HepG2 (cell line): Measurements from ENCODE around the gene TBL3. TPM values are rescaled to one million over a fixed set of nuclear protein-coding genes. Genes with fewer than 3 reads are reported as not detected.

Experiments used
- ELF1 ChIP-seq: sonication (generic); formaldehyde crosslinking; IDR thresholded peaks from 2 replicates; pipeline ENCODE4 v1.4.0; 2020; ENCODE audit warnings: missing genetic modification reagents
- FOXK2 ChIP-seq: fragments of 450-650 bp; IDR thresholded peaks from 2 replicates; pipeline ENCODE4 v1.6.1; 2016
- GTF3A ChIP-seq: sonication (generic); formaldehyde crosslinking; conservative IDR thresholded peaks from 2 replicates; pipeline ENCODE4 v1.4.0; 2020; ENCODE audit warnings: mild to moderate bottlenecking, missing genetic modification reagents
- HNRNPL ChIP-seq: fragments of 200-400 bp; formaldehyde crosslinking; IDR thresholded peaks from 2 replicates; pipeline ENCODE4 v1.6.1; 2017; ENCODE audit warnings: mild to moderate bottlenecking, low read depth, low read length
- HNRNPUL1 ChIP-seq: fragments of 200-400 bp; formaldehyde crosslinking; IDR thresholded peaks from 2 replicates; pipeline ENCODE4 v1.6.1; 2017; ENCODE audit warnings: low read depth, mild to moderate bottlenecking, low read length, moderate library complexity
- KDM5B ChIP-seq: sonication (generic); formaldehyde crosslinking; IDR thresholded peaks from 2 replicates; pipeline ENCODE4 v1.4.0; 2020; ENCODE audit warnings: missing genetic modification reagents, mild to moderate bottlenecking, borderline replicate concordance
- KLF11 ChIP-seq: IDR thresholded peaks from 2 replicates; pipeline ENCODE4 v1.6.1; 2016; ENCODE audit warnings: missing compliant biosample characterization
- KLF16 ChIP-seq, 2 experiments: sonication (generic) in 1 of 2; formaldehyde crosslinking in 1 of 2; IDR thresholded peaks; 2 replicates each; pipeline versions ENCODE4 v1.6.1 to v1.8.0; 2016 to 2023; ENCODE audit warnings: missing genetic modification reagents in 2 of 2, missing compliant biosample characterization in 1 of 2
- MIER2 ChIP-seq: IDR thresholded peaks from 2 replicates; pipeline ENCODE4 v1.6.1; 2016; ENCODE audit warnings: missing biosample characterization, missing genetic modification reagents
- MYC ChIP-seq: sonication (generic); formaldehyde crosslinking; IDR thresholded peaks from 2 replicates; pipeline ENCODE4 v1.9.0; 2021; ENCODE audit warnings: missing genetic modification reagents, borderline replicate concordance
- POGK ChIP-seq: sonication (generic); formaldehyde crosslinking; conservative IDR thresholded peaks from 2 replicates; pipeline ENCODE4 v1.8.0; 2022; ENCODE audit warnings: mild to moderate bottlenecking, moderate library complexity, missing genetic modification reagents
- RBFOX2 ChIP-seq: fragments of 200-400 bp; formaldehyde crosslinking; IDR thresholded peaks from 2 replicates; pipeline ENCODE4 v1.6.1; 2017; ENCODE audit warnings: low read depth, mild to moderate bottlenecking, low read length
- RNF2 ChIP-seq: fragments of 450-650 bp; conservative IDR thresholded peaks from 2 replicates; pipeline ENCODE4 v1.6.1; 2016; ENCODE audit warnings: low read depth
- SALL1 ChIP-seq: sonication (generic); formaldehyde crosslinking; IDR thresholded peaks from 2 replicates; pipeline ENCODE4 v1.8.0; 2022; ENCODE audit warnings: mild to moderate bottlenecking, missing genetic modification reagents
- ZNF251 ChIP-seq: sonication (generic); formaldehyde crosslinking; IDR thresholded peaks from 2 replicates; pipeline ENCODE4 v1.9.0; 2021; ENCODE audit warnings: mild to moderate bottlenecking, missing genetic modification reagents
- ZNF550 ChIP-seq: sonication (generic); formaldehyde crosslinking; IDR thresholded peaks from 2 replicates; pipeline ENCODE4 v1.4.0; 2020; ENCODE audit warnings: mild to moderate bottlenecking, missing genetic modification reagents, borderline replicate concordance
- ZNF589 ChIP-seq: sonication (generic); formaldehyde crosslinking; conservative IDR thresholded peaks from 2 replicates; pipeline ENCODE4 v1.8.0; 2022; ENCODE audit warnings: mild to moderate bottlenecking, moderate library complexity, missing genetic modification reagents
- ZNF792 ChIP-seq: IDR thresholded peaks from 2 replicates; pipeline ENCODE4 v1.6.1; 2016
- ZNF800 ChIP-seq: sonication (generic); formaldehyde crosslinking; IDR thresholded peaks from 2 replicates; pipeline ENCODE4 v1.4.0; 2020; ENCODE audit warnings: missing genetic modification reagents
- ZSCAN9 ChIP-seq: IDR thresholded peaks from 2 replicates; pipeline ENCODE4 v1.6.1; 2016; ENCODE audit warnings: borderline replicate concordance
- polyA plus RNA-seq, 8 experiments: library from polyadenylated mRNA; depleted of rRNA in 3 of 8; stranded (reverse) in 7 of 8; unstranded in 1 of 8; fragments of >200 nt; fragmentation: Illumina TruSeq in 4 of 8; extraction: Trizol in 4 of 8; gene quantifications; 2 replicates each; pipeline versions ENCODE4 v1.2.1 to v1.2.3, GENCODE V29; 2011 to 2016; ENCODE audit warnings: low read depth in 4 of 8, missing spikeins in 1 of 8, mixed read lengths in 1 of 8; ENCODE audit not compliant: insufficient read depth in 1 of 8
- total RNA-seq, 5 experiments: library from RNA; depleted of rRNA; stranded (reverse); fragments of >200 nt; fragmentation: Illumina TruSeq; extraction: Trizol; gene quantifications; 2 replicates each; pipeline ENCODE4 v1.2.3, GENCODE V29; 2016; ENCODE audit warnings: low read depth in 1 of 5
- TF ChIP-seq, protein P1 (sequence below): IDR thresholded peaks from 2 replicates; pipeline ENCODE4 v1.6.1; 2016; ENCODE audit warnings: mild to moderate bottlenecking, missing biosample characterization, missing genetic modification reagents
- TF ChIP-seq, protein P2 (sequence below): sonication (generic); formaldehyde crosslinking; IDR thresholded peaks from 2 replicates; pipeline ENCODE4 v1.5.1; 2020; ENCODE audit warnings: missing genetic modification reagents, mild to moderate bottlenecking, borderline replicate concordance
- TF ChIP-seq, protein P3 (sequence below): sonication (generic); formaldehyde crosslinking; IDR thresholded peaks from 2 replicates; pipeline ENCODE4 v1.8.0; 2023; ENCODE audit warnings: mild to moderate bottlenecking, missing genetic modification reagents

Gene TBL3
- total and polyA plus RNA-seq, 2 of the 13 experiments (the other 11 are each of a cell fraction or from before 2014, with no cell fraction given) = 16.8 to 38.0 TPM

DNA sequence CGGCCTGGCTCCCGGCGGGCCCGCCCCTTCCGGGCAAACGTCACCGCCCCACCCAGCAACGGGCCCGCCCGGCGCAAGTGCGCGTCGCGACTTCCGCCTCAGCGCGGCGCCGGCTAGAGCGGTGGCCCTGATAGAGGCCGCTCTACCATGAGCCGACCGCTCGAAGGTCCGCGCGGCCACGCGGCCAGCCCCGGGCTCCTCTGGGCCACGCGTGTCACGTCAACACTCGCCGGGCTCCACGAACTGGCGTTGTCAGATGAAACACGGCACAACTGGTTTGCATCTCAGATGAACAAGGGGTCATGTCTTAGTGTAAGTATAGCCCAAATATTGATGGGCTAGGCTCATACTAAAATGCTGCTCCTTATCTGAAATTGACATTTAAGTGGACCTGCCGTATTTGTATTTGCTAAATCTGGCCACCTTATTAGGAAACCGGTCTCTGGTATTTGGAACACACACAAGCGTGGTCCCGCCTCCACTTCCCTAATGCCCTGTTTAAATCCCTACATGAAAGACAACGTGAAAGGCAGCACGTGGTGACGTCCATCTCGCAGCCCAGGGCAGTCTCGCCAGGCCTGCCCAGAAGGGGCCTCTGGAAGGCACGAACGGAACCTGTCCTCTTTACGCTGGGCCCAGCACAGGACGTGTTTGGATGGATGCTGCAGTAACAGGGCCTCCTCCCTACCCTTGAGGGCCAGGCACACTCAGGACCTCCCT, 38.1 kb downstream of the TBL3 start, which contains the start of gene ZNF598 (continued):
- TF ChIP-seq POGK (CRISPR knock-in tag) (peak; percentile 70), HNRNPUL1 (no peak), RNF2 (peak; percentile 74), HNRNPL (no peak), SALL1 (CRISPR knock-in tag) (peak; percentile 66), FOXK2 (no peak), GTF3A (CRISPR knock-in tag) (no peak), ZNF800 (no peak), KLF16 (CRISPR knock-in tag; IDR thresholded peaks at IDR 0.05) (no peak; a peak in 1 of 4 replicates), ZNF550 (CRISPR knock-in tag) (peak; percentile 53; the same call in 1 of the 2 replicates), MYC (CRISPR knock-in tag) (peak; percentile 98), ZNF251 (CRISPR knock-in tag) (no peak), KLF11 (CRISPR knock-in tag) (no peak), MIER2 (no peak), ZNF792 (CRISPR knock-in tag) (0 out of 2 replicates have a peak, but pooled peaks have one; percentile 36), ELF1 (peak; percentile 81), KDM5B (peak; percentile 83; the same call in 1 of the 2 replicates), ZSCAN9 (CRISPR knock-in tag) (peak; percentile 39; the same call in 1 of the 2 replicates), RBFOX2 (peak; percentile 92), ZNF589 (peak; percentile 79; the same call in 1 of the 2 replicates)
- TF ChIP-seq, protein P1, sequence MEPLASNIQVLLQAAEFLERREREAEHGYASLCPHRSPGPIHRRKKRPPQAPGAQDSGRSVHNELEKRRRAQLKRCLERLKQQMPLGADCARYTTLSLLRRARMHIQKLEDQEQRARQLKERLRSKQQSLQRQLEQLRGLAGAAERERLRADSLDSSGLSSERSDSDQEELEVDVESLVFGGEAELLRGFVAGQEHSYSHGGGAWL = peak; percentile 80; the same call in 1 of the 2 replicates
- TF ChIP-seq, protein P2, sequence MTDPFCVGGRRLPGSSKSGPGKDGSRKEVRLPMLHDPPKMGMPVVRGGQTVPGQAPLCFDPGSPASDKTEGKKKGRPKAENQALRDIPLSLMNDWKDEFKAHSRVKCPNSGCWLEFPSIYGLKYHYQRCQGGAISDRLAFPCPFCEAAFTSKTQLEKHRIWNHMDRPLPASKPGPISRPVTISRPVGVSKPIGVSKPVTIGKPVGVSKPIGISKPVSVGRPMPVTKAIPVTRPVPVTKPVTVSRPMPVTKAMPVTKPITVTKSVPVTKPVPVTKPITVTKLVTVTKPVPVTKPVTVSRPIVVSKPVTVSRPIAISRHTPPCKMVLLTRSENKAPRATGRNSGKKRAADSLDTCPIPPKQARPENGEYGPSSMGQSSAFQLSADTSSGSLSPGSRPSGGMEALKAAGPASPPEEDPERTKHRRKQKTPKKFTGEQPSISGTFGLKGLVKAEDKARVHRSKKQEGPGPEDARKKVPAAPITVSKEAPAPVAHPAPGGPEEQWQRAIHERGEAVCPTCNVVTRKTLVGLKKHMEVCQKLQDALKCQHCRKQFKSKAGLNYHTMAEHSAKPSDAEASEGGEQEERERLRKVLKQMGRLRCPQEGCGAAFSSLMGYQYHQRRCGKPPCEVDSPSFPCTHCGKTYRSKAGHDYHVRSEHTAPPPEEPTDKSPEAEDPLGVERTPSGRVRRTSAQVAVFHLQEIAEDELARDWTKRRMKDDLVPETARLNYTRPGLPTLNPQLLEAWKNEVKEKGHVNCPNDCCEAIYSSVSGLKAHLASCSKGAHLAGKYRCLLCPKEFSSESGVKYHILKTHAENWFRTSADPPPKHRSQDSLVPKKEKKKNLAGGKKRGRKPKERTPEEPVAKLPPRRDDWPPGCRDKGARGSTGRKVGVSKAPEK (CRISPR knock-in tag) = no peak
- TF ChIP-seq, protein P3, sequence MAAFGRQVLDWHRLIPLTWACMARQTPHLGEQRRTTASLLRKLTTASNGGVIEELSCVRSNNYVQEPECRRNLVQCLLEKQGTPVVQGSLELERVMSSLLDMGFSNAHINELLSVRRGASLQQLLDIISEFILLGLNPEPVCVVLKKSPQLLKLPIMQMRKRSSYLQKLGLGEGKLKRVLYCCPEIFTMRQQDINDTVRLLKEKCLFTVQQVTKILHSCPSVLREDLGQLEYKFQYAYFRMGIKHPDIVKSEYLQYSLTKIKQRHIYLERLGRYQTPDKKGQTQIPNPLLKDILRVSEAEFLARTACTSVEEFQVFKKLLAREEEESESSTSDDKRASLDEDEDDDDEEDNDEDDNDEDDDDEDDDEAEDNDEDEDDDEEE (CRISPR knock-in tag) = peak; percentile 84; the same call in 1 of the 2 replicates
